Mammary epithelial cell (primary cell): Measurements from ENCODE around the gene C19orf25.

Experiments
- EZH2 ChIP-seq: IDR thresholded peaks from 2 replicates; pipeline ENCODE4 v1.6.1; 2012; ENCODE audit warnings: low read length, inconsistent platforms, borderline replicate concordance
- TF ChIP-seq, protein P1 (sequence below), 2 donors: IDR thresholded peaks in 1 of 2; conservative IDR thresholded peaks in 1 of 2; 2 replicates each; pipeline ENCODE4 v1.5.1; 2011 to 2012; ENCODE audit warnings: inconsistent platforms in 2 of 2, low read length in 2 of 2, mild to moderate bottlenecking in 2 of 2, control low read depth in 1 of 2, low read depth in 1 of 2; ENCODE audit not compliant: insufficient read depth in 1 of 2; ENCODE audit errors: extremely low read depth in 1 of 2

GRCh38 chr19:1438035-1438932 is 40.7 kb downstream of the C19orf25 start, which contains the start of gene RPS15:
- TF ChIP-seq, protein P1, sequence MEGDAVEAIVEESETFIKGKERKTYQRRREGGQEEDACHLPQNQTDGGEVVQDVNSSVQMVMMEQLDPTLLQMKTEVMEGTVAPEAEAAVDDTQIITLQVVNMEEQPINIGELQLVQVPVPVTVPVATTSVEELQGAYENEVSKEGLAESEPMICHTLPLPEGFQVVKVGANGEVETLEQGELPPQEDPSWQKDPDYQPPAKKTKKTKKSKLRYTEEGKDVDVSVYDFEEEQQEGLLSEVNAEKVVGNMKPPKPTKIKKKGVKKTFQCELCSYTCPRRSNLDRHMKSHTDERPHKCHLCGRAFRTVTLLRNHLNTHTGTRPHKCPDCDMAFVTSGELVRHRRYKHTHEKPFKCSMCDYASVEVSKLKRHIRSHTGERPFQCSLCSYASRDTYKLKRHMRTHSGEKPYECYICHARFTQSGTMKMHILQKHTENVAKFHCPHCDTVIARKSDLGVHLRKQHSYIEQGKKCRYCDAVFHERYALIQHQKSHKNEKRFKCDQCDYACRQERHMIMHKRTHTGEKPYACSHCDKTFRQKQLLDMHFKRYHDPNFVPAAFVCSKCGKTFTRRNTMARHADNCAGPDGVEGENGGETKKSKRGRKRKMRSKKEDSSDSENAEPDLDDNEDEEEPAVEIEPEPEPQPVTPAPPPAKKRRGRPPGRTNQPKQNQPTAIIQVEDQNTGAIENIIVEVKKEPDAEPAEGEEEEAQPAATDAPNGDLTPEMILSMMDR (conservative IDR thresholded peaks at IDR 0.05 in 1 of 2, IDR thresholded peaks at IDR 0.05 in 1 of 2; ENCODE audit: extremely low read depth in 1 of 2, insufficient read depth in 1 of 2, low read depth in 1 of 2, low read length in 2 of 2): peak; percentile 87 to 95
- no peak for TF ChIP-seq EZH2
